GM18858 (cell line): ENCODE data around the gene CFAP251.

Experiments
- ATAC-seq: cut with Tn5 transposase; IDR thresholded peaks from one replicate; pipeline ENCODE4 v1.9.1; 2021; ENCODE audit not compliant: unreplicated experiment

CFAP251 gene

DNA sequence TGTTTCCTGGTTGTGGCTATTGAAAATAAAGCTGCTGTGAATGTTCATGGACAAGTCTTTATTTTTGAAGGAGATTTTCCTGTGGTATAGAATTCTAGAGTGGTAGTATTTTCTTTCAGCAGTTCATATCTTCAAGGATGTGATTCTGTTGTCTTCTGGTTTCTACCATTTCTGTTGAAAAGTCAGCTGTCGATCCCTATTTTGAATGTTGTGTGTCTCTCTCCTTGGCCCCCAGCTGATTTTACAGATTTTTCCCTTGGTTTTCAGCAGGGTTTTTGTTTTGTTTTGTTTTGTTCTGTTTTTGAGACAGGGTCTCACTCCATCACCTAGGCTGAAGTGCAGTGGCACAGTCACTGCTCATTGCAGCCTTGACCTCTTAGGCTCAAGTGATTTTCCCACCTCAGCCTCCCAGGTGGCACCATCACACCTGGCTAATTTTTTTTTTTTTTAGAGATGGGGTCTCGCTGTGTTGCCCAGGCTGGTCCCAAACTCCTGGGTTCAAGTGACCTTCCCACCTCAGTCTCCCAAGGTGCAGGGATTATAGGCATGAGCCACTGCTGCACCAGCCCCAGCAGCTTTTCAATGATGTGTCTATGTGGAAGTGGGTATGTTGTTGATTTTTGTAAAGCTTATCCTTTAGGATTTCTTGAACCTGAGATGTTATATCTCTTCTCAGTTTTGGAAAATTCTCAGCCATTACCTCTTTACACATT, 28.1 kb downstream of the CFAP251 start:
- ATAC-seq = no peak

DNA sequence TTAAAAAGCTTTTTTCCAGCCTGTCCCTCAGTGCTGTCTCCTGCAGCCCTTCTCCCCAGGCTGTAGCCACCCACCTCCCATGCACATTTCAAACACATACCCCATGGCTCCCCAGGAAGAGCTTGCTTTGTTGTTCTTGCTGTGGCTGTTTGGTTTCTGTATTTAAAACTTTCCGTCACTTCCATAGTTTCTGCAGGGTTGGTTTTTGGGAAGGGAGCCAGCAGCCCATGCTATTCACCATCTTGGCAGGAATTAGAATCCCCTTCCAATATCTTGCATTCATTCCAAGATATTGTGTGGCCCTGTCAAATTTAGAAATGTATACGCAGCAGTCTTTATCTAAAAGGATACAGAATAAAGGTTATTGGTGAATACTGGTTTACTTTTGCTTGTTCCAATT, 29.6 kb downstream of the CFAP251 start:
- no peak for ATAC-seq

DNA sequence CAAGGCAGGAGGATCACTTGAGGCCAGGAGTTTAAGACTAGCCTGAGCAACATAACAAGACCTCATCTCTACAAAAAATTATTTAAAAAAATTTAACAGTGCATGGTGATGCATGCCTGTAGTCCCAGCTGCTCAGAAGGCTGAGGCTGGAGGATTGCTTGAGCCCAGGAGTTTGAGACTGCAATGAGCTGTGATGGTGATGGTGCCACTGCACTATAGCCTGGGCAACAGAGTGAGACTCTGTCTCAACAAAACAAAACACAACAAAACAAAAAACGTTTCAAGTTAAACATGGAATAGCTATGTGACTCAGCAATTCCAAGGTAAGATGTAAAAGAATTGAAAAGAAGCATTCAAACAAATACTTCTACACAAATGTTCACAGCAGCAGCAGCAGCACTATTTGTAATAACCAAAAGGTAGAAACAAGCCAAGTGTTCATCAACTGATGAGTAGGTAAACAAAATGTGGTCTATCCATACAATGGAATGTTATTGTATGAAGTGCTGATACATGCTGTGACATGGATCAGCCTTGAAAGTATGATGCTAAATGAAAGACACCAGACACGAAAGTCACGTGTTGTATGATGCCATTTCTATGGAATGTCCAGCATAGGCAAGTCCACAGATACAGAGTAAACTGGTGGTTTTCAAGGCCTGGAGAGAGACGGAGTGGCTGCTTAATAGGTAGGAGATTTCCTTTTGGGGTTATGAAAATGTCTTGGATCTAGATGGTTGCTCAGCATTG, 31.4 kb downstream of the CFAP251 start:
- ATAC-seq = no peak

GRCh38 chr12:121953117-121953692, 34.8 kb downstream of the CFAP251 start:
- no peak for ATAC-seq

GRCh38 chr12:121953695-121954094, 35.3 kb downstream of the CFAP251 start:
- ATAC-seq = no peak

GRCh38 chr12:121955258-121956237, 37.2 kb downstream of the CFAP251 start:
- no peak for ATAC-seq

- no peak for ATAC-seq
Observed at GRCh38 chr12:121957861-121958515, 39.6 kb downstream of the CFAP251 start.

DNA sequence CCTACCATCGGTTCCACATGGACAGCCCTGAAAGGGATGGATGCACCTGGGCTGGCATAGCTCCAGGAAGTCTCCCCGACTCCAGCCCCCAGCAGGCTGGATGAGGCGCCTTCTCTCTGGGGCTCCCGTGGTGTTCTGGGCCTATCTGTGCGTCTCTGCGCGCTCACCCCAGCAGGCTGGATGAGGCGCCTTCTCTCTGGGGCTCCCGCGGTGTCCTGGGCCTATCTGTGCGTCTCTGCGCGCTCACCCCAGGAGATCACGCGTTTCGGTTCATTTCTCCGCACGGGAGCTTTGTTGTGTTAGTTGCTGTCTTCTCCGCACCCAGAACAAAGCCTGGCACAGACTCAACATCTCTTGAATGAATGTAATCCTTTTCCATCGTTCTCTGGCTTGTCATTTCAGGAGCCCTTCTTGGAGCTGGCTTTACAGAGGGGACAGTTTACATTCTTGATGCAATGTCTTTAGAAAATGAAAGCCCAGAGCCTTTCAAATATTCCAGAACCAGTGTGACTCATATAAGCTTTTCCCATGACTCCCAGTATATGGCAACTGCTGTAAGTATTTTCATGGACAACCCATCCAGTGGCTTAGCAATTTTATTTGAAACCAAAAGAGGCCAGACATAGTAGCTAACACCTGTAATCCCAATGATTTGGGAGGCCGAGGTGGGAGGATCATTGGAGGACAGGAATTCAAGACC, 40.3 kb downstream of the CFAP251 start:
- no peak for ATAC-seq

- ATAC-seq = no peak
Observed at GRCh38 chr12:121960541-121960940, 42.1 kb downstream of the CFAP251 start.

DNA sequence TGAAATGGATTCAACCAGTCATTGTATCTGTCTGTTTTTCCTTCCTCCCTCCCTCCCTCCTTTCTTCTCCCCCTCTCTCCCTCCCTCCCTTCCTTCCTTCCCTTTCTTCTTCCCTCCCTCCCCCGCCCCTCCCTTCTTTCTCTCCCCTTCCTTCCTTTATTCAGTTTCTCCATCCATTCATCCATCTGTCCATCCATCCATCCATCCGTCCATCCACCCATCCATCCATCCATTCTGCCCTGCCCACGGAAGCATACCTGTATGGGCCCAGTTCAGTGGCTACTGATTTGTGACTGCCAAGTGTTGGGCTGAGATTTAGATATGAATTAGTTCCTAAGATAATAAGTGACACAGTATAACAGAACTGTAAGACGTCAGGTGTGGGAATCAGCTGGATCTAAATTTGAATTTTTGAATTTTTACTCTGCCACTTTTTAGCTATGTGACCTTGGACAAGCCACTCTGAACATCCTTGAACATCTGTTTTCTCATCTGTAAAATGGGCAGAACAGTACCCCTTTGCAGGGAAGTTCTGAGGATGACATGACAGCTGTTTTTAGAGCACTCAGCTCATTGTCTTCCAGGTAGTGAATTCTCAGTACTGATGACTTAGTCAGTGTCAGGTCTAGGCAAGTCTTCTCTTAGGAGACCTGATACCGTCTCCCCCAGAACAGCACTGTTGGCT, 42.9 kb downstream of the CFAP251 start:
- ATAC-seq = no peak

DNA sequence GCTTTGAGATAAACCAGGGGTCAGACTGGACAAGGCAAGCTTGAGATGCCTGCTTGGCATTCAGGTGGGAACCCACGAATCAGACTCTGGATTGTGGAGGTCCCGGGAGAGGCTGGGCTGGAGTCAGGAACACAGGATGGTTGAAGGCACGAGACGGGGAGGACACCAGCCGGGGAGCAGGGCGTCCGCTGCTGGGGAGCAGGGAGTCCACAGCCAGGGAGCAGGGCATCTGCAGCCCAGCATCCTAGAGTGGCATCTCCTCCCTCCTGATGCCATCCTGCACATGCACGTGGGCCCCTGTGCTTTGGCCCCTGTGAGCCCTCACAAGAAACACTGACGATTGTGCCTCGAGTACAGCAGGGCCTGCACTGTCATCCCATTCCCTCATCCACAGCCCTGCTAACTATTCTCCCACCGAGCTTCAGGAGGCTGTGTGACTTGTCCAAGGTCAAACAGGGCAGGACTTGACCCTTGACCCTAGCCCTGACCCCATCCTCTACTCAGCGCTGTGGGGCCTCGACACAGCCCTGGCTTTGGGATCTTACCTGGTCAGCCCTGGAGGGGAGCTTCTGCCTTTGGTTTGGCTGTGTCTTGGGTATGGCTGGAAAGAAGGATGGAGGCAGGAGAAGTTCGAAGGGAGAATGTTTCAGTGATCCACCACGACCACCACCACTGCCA, 45.1 kb downstream of the CFAP251 start:
- ATAC-seq = no peak

DNA sequence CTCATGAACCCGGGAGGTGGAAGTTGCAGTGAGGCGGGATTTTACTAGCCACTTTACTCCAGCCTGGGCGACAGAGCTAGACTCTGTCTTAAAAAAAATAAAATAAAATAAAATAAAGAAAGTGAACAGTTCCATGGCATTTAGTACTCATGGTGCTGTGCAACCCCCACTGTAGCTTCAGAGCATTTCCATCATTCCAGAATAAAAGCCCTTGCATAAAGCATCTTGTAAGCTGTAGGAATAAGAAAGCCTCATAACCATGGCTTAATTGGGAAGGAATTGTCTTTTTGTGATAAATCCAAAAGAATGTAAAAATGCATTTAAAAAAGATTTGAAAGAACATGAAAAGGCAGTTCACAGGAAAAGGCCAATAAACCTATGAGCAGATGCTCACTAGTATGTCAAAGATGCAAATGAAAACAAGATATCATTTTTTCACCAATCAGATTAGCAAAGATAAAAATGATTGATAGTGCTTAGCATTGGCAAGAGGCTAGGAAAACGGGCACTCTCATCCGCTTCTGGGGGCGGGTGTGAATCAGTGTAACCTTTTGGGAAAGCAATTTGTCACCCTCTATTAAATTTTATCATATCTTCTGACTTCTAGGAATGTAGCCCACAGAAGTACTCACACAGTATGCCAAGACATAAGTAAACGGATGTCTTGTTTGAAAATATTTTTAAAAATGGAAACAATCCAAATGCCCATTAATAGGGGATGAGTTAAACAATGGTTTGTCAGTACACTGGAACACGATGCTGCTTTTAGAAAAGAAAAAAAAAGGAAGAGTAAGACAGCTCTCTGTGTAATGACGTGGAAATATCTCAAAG, 46.6 kb downstream of the CFAP251 start:
- ATAC-seq = no peak

DNA sequence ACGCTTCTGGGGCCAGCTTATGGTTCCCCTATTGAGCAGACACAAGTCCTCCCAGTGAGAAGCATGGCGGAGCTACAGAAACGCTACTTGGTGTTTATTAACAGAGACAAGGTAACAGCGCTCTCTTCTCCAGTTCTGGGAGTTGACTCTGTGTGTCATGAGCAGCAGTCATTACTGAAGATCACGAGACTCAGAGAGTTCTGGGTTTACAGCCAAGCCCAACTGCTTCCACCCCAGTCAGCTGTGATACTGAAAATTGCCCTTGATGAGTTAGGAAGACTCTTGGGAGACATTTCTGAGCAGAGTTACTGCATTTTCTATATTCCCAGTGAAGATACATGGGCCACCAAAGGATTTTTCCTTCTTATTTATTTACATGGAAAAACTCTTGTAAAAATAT, 48.6 kb downstream of the CFAP251 start:
- ATAC-seq = no peak

DNA sequence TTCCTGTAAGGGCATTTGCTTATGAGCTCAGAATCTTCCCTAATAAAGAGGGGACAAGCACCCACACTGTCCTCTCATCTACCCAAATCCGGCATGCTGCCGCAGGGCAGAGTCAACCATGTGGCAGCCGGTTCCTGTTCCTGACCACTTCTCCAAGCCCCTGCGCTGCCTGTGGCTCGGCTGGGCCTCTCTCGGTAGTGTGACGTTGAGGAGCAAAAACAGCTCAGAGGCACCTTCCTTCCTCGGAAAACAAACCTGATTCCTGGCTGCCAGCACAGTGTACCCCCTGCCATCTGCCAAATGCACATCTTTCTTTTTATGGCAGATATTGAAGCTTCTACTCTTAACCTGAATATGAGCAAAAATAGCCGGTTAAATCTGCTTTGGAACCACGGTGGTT, 50.5 kb downstream of the CFAP251 start:
- ATAC-seq = no peak

GRCh38 chr12:121969726-121970125, 51.3 kb downstream of the CFAP251 start:
- no peak for ATAC-seq

GRCh38 chr12:121970581-121971300, 52.3 kb downstream of the CFAP251 start:
- ATAC-seq = no peak
